Muscle layer of duodenum (tissue), 2 donors: ENCODE data around the gene EXD1.

Experiments
- H3K27ac ChIP-seq: one replicate; pipeline ENCODE4 v1.7.0; 2013; ENCODE audit warnings: mild to moderate bottlenecking, low read length
- H3K27me3 ChIP-seq: one replicate; pipeline ENCODE4 v1.7.0; 2013; ENCODE audit warnings: low read depth, mild to moderate bottlenecking, control low read depth, low read length
- H3K36me3 ChIP-seq, 2 donors: one replicate each; pipeline ENCODE4 v1.7.0; 2013; ENCODE audit warnings: low read length in 2 of 2, control low read depth in 1 of 2, mild to moderate bottlenecking in 1 of 2; ENCODE audit not compliant: insufficient read depth in 2 of 2, control insufficient read depth in 1 of 2
- H3K4me1 ChIP-seq, 2 donors: one replicate each; pipeline ENCODE4 v1.7.0; 2013; ENCODE audit warnings: low read length in 2 of 2, mild to moderate bottlenecking in 2 of 2, control low read depth in 1 of 2, moderate library complexity in 1 of 2; ENCODE audit not compliant: insufficient read depth in 2 of 2, control insufficient read depth in 1 of 2
- H3K4me3 ChIP-seq, 2 donors: one replicate each; pipeline ENCODE4 v1.7.0; 2013; ENCODE audit warnings: low read length in 2 of 2, low read depth in 1 of 2, mild to moderate bottlenecking in 1 of 2
- H3K9me3 ChIP-seq, 2 donors: one replicate each; pipeline ENCODE4 v1.7.0; 2013; ENCODE audit warnings: low read length in 2 of 2, control low read depth in 1 of 2, mild to moderate bottlenecking in 1 of 2; ENCODE audit not compliant: control insufficient read depth in 1 of 2
- donor health status: healthy.

The EXD1 gene

DNA sequence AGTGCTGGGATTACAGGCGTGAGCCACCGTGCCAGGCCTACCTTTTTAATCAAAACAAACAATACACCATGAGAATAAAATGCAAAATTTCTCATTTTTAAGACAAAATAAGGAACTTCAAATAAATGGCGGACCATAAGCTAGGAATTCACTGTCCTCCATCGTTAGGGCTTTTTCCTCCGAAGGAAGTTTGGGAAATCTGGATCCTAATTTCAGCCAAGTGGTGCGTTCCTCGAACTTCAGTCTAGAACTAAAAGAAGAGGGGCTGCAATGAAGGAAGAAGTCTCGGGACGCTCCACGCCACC lies 260 bp downstream of the EXD1 start:
- no peaks in the 10 kb centered on the region for H3K36me3 ChIP-seq
- no peak overlapping the region for H3K27ac ChIP-seq
- H3K27me3 ChIP-seq: no peaks in the 10 kb centered on the region
- H3K4me1 ChIP-seq: peaks cover 9 to 14% of the 10 kb centered on the region in 2 donors
- H3K9me3 ChIP-seq: no peaks in the 10 kb centered on the region
- H3K4me3 ChIP-seq: peak overlapping the region; percentile 96 to 97

DNA sequence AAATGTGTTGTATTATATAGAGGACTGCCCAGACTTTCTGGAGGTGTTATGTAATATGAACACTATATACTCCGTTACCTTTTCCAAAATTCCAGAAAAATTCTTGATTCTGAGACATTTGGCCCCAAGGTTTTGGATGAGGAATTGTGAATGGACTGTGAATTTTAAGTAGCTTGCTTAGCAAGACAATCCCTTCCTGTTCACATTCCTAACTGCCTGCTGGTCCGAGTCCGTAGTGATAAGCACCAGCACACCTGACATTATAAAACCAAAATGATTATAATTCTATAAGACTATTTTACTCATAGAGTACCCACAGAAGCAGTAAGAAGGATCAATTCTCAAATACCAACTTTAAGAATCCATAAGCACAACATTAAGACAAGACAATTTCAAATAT lies 11.2 kb downstream of the EXD1 start:
- Histone ChIP-seq H3K27me3 (no peaks in the 10 kb centered on the region), H3K4me3 (no peak overlapping the region), H3K9me3 (no peaks in the 10 kb centered on the region), H3K27ac (no peak overlapping the region), H3K36me3 (no peaks in the 10 kb centered on the region), H3K4me1 (no peaks in the 10 kb centered on the region)

DNA sequence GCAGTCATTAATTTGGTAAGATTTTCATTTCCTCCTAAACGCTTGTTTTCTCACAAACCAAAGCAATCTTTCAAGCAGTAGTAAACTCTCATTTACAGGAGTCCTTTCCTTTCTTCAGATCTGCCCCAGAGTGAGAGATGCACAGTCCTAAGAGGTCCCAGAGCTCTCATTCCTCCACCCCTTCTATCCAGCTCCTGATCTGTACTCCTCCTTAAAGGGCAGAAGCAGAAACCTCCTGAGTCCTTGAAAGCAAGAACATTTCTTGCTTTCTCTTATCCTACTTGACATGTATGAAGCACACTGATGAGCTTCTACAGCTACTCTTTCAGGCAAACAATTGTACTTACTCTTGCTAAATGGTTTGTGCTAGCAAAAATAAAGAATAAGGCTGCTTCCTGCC lies 11.7 kb downstream of the EXD1 start:
- Histone ChIP-seq H3K4me3 (no peak overlapping the region), H3K4me1 (no peaks in the 10 kb centered on the region), H3K36me3 (no peaks in the 10 kb centered on the region), H3K27me3 (no peaks in the 10 kb centered on the region), H3K27ac (no peak overlapping the region), H3K9me3 (no peaks in the 10 kb centered on the region)

DNA sequence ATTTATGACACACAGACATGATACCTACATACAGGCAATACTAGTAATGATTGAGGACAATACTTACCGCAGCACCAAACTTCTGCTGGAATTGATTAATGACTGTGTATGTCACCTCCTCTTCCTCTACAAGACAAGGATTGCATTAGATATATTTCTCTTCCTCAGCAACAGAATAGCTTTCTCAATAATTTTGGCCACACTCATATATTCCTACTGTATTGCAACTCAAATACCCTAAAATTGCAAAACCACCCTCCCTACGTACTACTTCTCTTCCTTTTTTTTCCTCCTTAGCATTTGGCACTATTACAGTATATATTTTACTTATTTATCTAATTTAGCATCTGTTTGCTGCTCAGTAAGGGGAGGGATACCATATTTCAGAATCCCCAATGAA lies 14.8 kb downstream of the EXD1 start:
- Histone ChIP-seq H3K4me1 (no peaks in the 10 kb centered on the region), H3K27ac (no peak overlapping the region), H3K27me3 (no peaks in the 10 kb centered on the region), H3K36me3 (no peaks in the 10 kb centered on the region), H3K4me3 (no peak overlapping the region), H3K9me3 (no peaks in the 10 kb centered on the region)

DNA sequence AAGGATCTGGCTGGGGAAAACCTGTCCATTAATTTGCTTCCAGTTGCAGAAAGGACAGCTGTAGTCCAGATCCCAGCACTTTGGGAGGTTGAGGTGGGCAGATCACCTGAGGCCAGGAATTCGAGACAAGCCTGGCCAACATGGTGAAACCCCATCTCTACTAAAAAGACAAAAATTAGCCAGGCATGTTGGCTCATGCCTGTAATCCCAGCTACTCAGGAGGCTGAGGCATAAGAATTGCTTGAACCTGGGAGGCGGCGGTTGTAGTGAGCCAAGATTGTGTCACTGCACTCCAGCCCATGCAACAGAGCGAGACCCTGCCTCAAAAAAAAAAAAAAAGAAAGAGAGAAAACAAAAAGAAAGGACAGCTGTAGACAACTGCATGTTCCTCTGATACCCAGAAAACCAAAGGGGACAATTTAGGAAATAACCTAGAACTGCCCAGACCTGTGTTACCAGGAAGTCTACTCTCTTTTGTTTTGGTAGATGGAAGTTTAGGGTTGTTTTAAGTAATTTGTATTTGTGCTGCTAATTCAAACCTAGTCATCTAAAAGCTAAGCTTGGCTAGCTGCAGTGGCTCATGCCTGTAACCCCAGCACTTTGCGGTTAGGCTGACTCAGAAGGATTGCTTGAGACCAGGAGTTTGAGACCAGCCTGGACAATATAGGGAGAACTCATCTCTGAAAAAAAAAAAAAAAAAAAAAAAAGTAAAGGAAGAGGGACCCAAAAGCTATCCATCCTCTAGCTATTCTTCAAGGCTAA lies 22.7 kb downstream of the EXD1 start:
- H3K9me3 ChIP-seq: no peaks in the 10 kb centered on the region
- H3K27ac ChIP-seq: no peak overlapping the region
- no peaks in the 10 kb centered on the region for H3K36me3 ChIP-seq
- H3K4me1 ChIP-seq: no peaks in the 10 kb centered on the region
- H3K27me3 ChIP-seq: no peaks in the 10 kb centered on the region
- no peak overlapping the region for H3K4me3 ChIP-seq

DNA sequence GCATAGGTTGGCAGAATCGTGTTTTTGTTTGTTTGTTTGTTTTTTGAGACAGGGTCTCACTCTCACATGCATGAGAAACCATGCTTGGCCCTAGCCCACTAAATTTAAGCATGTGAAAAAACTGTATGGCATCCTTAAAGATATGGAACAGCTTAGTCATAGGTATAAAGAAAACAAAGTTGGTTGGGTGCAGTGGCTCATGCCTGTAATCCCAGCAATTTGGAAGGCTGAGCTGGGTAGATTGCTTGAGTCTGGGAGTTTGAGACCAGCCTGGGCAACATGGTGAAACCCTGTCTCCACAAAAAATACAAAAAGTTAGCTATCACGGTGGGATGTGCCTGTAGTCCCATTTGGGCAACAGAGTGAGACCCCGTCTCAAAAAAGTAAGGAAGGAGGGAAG lies 25.2 kb downstream of the EXD1 start:
- Histone ChIP-seq H3K36me3 (no peaks in the 10 kb centered on the region), H3K27ac (no peak overlapping the region), H3K27me3 (no peaks in the 10 kb centered on the region), H3K4me1 (no peaks in the 10 kb centered on the region), H3K4me3 (no peak overlapping the region), H3K9me3 (no peaks in the 10 kb centered on the region)

DNA sequence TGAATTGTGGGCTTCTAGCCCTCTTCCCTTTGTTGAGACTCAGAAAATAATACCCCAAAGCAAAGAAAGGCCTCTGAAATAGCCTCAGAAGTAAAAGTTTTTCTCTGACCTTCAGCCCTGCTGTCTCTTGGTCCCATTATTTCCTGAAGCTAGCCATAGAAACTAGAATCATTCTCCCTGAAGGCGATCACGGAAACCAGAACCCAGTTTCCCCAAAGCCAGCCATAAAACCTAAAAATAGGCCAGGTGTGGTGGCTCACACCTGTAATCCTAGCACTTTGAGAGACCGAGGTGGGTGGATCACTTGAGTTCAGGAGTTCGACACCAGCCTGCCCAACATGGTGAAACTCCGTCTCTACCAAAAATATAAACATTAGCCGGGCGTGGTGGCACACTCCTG lies 27.2 kb downstream of the EXD1 start:
- no peaks in the 10 kb centered on the region for H3K9me3 ChIP-seq
- no peak overlapping the region for H3K27ac ChIP-seq
- H3K4me3 ChIP-seq: no peak overlapping the region
- no peaks in the 10 kb centered on the region for H3K27me3 ChIP-seq
- H3K36me3 ChIP-seq: no peaks in the 10 kb centered on the region
- no peaks in the 10 kb centered on the region for H3K4me1 ChIP-seq

DNA sequence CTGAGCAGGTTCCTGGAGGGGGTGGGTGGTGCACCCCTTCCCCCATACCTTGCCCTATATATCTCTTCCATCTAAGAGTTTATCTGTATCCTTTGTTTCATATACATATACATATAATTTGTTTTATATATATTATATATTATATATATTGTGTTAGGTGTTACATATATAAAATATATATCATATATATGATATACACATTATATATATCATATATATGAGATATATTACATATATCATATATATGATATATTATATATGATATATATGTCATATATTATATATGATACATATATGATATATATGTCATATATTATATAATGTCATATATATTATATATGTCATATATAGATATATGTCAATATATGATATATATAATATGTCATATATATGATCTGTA lies 31.1 kb downstream of the EXD1 start:
- Histone ChIP-seq H3K27me3 (no peaks in the 10 kb centered on the region), H3K27ac (no peak overlapping the region), H3K4me1 (no peaks in the 10 kb centered on the region)

DNA sequence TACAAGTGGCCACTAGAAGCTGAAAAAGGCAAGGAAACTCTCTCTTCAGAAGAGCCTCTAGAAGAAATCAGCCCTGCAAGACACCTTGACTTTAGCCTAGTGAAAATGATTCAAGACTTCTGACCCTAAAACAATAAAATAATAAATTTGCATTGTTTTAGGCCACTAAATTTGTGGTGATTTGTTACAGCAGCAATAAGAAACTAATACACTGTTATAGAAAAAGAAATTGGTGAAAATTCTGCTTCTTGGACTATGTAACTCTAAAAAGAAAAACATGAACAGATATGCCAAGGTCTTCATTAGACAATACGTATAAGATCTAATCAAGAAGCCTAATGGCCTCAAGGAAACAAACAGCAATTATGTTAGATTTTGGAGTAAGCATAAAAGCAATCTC lies 36.1 kb downstream of the EXD1 start:
- H3K27ac ChIP-seq: no peak overlapping the region
- H3K9me3 ChIP-seq: no peaks in the 10 kb centered on the region
- H3K27me3 ChIP-seq: no peaks in the 10 kb centered on the region
- no peaks in the 10 kb centered on the region for H3K4me1 ChIP-seq
- no peaks in the 10 kb centered on the region for H3K36me3 ChIP-seq
- H3K4me3 ChIP-seq: no peak overlapping the region

More for the DNA sequence above, 31.1 kb downstream of the EXD1 start:
- Histone ChIP-seq H3K36me3 (no peaks in the 10 kb centered on the region), H3K9me3 (no peaks in the 10 kb centered on the region), H3K4me3 (no peak overlapping the region)

DNA sequence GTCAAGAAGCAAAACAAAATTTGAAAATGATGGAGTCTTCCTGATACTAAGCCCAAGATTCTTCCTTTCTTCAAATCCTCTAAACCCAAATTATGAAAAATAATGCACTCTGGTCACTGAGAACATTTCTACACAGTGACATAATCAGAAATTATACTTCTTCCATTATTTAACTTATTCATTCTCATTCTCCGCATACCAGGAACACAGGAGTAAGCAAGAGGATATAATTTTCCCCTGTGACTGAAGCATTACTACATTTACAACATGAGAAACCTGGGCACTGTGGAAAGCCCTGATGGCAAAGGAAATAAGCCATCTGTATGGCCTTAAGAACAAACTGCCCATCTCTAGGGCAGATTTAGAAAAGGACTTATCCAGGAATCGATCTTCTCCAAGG lies 47.0 kb downstream of the EXD1 start:
- H3K27ac ChIP-seq: no peak overlapping the region
- no peaks in the 10 kb centered on the region for H3K4me1 ChIP-seq
- no peaks in the 10 kb centered on the region for H3K36me3 ChIP-seq
- H3K4me3 ChIP-seq: no peak overlapping the region
- H3K9me3 ChIP-seq: no peaks in the 10 kb centered on the region
- no peaks in the 10 kb centered on the region for H3K27me3 ChIP-seq

DNA sequence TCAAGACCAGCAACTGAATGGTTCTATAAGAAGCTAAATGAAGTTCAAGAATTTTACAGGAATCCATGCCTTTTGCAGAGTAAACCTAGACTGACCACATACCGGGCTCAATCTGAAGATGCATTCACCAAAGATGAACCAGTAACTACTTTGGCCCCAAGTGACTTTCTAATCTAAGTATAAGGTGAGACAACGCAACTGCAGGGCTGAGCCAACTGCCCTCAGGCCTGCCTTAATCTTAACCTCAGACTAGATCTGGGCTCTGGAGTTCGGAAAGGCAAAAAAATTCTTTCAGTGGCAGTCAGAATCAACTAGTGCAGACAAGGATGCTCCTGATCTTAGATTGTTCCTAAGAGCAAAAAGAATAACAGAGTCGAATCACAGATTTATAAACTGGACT lies 48.3 kb downstream of the EXD1 start:
- Histone ChIP-seq H3K27me3 (no peaks in the 10 kb centered on the region), H3K9me3 (no peaks in the 10 kb centered on the region), H3K36me3 (no peaks in the 10 kb centered on the region), H3K4me1 (no peaks in the 10 kb centered on the region), H3K27ac (no peak overlapping the region), H3K4me3 (no peak overlapping the region)

DNA sequence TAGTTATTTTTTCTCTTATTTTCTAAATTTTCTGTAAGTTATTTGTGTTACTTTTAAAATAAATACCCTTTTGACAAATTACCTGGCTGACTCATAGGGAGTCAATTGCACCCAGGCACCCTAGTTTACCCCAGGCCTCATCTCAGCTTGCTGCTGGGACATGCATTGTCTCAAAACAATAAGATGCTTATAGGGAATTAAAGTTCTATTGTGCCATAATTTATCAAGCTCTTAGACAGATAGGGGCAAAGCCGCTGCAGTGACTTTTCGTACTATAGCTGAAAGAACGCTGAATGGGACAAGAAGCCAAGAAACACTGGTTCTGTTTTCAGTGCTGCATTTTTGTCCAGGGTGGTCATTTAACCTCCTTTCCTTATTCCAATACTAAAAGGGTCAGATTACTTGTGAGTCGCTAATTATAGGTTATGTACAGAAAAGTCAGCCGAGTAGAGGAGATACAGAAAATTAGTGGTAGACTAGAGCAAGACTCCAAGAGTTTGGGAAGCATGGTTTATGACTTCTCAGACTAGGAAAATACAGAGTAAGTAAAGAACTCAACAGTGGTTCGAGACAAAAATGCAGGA lies 50.3 kb downstream of the EXD1 start:
- H3K9me3 ChIP-seq: no peaks in the 10 kb centered on the region
- no peaks in the 10 kb centered on the region for H3K4me1 ChIP-seq
- no peak overlapping the region for H3K4me3 ChIP-seq
- no peaks in the 10 kb centered on the region for H3K27me3 ChIP-seq
- no peak overlapping the region for H3K27ac ChIP-seq
- no peaks in the 10 kb centered on the region for H3K36me3 ChIP-seq
